Naive B cell (primary cell): ENCODE data around the gene GAREM2. TPM values are rescaled to one million over a fixed set of nuclear protein-coding genes. Genes with fewer than 3 reads are reported as not detected.

Experiments used
- ATAC-seq, 2 donors: fragments of 150-1000 bp; cut with Tn5 transposase; 2 replicates each; pipeline ENCODE4 v1.10.0; 2021; ENCODE audit warnings: low read depth in 2 of 2, mild to moderate bottlenecking in 2 of 2, moderate library complexity in 2 of 2
- DNase-seq: peaks from one replicate; pipeline ENCODE4 v3.0.0; 2022
- H3K27ac Mint-ChIP-seq, 6 donors: one replicate each; pipeline ENCODE4 v1.8.0; 2020 to 2022; ENCODE audit warnings: mild to moderate bottlenecking in 6 of 6, mixed read lengths in 6 of 6, moderate library complexity in 5 of 6, inconsistent platforms in 2 of 6
- H3K27me3 Mint-ChIP-seq, 3 donors: one replicate each; pipeline ENCODE4 v1.8.0; 2021 to 2022; ENCODE audit warnings: mixed read lengths in 3 of 3, mild to moderate bottlenecking in 1 of 3
- H3K36me3 Mint-ChIP-seq, 2 donors: one replicate each; pipeline ENCODE4 v1.8.0; 2020 to 2022; ENCODE audit warnings: mixed read lengths in 2 of 2, inconsistent platforms in 1 of 2, mild to moderate bottlenecking in 1 of 2
- H3K4me1 Mint-ChIP-seq, 3 donors: one replicate each; pipeline ENCODE4 v1.8.0; 2020 to 2022; ENCODE audit warnings: mixed read lengths in 3 of 3, inconsistent platforms in 1 of 3, mild to moderate bottlenecking in 1 of 3, moderate library complexity in 1 of 3
- H3K4me3 Mint-ChIP-seq, 8 donors: one replicate each; pipeline ENCODE4 v1.8.0; 2020 to 2022; ENCODE audit warnings: mild to moderate bottlenecking in 8 of 8, mixed read lengths in 8 of 8, moderate library complexity in 8 of 8, inconsistent platforms in 2 of 8
- H3K9me3 Mint-ChIP-seq, 7 donors: one replicate each; pipeline ENCODE4 v1.8.0; 2020 to 2022; ENCODE audit warnings: mixed read lengths in 7 of 7, mild to moderate bottlenecking in 5 of 7, inconsistent platforms in 2 of 7, moderate library complexity in 1 of 7
- polyA plus RNA-seq, 6 donors: library from polyadenylated mRNA; unstranded; fragments of 300-500 nt; fragmentation: Illumina TruSeq; gene quantifications; one replicate each; pipeline ENCODE4 v1.2.3, GENCODE V29; 2021; ENCODE audit warnings: low read depth in 6 of 6

GAREM2 gene
- polyA plus RNA-seq, 6 donors from 2014 or later: 0.29 to 2.1 (median 0.79) TPM; not detected in 2

DNA sequence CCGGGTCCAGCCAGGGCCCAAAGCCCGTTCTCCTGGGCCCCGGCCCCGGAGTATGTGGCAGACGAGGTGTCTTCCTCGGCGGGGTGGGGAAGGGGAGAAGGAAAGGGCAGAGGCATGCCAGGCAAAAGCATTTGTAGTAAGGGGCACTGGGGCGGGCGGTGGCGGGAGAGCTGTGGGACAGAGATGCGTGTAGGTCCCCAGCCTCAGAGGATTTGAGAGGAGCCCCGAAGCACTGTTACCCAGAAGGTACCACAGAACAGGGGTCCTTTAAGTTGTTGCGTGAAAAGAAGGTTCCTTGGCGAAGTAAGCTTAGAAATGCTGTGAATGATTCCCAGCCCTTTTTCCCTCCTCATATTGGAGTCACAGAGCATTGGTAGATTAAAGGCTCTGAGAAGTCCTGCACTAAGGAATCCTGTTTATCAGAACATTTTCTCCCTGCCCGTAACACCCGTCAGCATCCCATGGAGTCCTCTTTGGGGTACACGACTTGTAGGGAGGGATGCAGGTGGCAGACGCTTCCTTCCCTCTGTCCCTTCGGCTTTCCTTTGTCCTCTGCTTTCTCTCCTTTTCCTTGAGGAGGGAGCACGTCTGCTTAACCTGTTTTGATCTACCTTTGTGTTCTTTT, 12.5 kb downstream of the GAREM2 start:
- Mint-ChIP-seq H3K36me3 (peaks cover 0 to 8% of the 10 kb centered on the region in 2 donors), H3K4me3 (peak overlapping the region; percentile 52 to 92 (median 80)), H3K27ac (peak overlapping the region in 2 of 6 donors; percentile 20 to 54), H3K27me3 (peaks cover 9 to 28% (median 20%) of the 10 kb centered on the region in 3 donors), H3K4me1 (peaks cover 4 to 11% (median 5%) of the 10 kb centered on the region in 3 donors), H3K9me3 (no peaks in the 10 kb centered on the region)
- ATAC-seq: no peak
- no peak for DNase-seq

DNA sequence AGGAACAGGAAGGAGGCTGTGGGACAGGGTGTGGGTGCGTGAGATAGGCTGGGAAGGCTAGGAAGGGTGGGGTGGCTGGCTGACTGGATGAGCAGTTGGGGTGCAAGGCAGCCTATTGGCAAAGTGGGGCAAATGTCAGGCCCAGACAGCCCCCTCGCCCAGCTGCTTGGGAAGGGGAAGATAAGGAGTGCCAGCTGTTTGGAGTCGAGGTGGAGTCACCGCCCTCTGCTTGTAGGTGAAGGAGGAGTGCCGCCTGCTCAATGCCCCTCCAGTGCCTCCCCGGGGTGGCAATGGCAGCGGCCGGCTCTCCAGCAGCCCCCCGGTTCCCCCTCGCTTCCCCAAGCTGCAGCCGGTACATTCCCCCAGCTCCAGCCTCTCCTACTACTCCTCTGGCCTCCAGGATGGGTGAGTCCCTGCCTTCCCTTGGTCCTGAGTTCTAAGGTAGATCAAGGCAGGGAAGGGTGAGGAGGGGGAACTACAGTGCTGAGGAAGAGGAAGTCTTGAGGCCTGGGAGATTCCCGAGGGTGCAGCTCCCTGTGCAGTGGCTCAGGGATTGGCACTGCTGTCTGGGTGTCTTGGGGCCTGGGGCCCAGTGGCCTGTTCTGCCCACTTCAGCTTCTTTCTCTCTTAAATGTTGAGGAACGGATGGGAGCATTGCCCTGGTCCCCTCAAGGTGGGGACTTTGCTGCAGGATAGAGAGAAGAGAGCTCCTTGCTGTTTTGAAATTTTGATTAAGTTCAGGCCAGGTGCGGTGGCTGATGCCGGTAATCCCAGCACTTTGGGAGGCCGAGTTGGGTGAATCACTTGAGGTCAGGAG, 13.3 kb downstream of the GAREM2 start:
- H3K27ac Mint-ChIP-seq: no peak overlapping the region
- peaks cover 2 to 20% (median 12%) of the 10 kb centered on the region in 3 donors for H3K27me3 Mint-ChIP-seq
- no peak for DNase-seq
- ATAC-seq: no peak
- H3K36me3 Mint-ChIP-seq: peaks cover 0 to 5% of the 10 kb centered on the region in 2 donors
- H3K9me3 Mint-ChIP-seq: no peaks in the 10 kb centered on the region
- peak overlapping the region; percentile 52 to 92 (median 80) for H3K4me3 Mint-ChIP-seq
- H3K4me1 Mint-ChIP-seq: peaks cover 4 to 11% (median 5%) of the 10 kb centered on the region in 3 donors

DNA sequence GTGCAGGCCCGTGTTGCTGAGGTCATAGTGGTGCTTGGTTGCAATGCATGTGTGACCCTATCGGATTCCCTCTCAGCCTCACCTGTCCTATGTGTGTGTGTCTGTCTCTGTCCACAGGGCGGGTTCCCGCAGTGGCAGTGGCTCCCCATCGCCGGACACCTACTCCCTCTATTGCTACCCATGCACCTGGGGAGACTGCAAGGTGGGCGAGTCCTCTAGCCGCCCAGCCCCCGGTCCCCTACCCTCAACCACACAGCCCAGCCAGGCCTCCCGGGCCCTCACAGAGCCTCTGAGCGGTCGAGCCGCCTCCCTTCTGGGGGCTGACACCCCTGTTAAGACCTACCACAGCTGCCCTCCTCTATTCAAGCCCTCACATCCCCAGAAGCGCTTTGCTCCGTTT, 14.2 kb downstream of the GAREM2 start:
- ATAC-seq: no peak
- Mint-ChIP-seq H3K4me3 (peak overlapping the region in 4 of 8 donors; percentile 32 to 66 (median 62)), H3K27me3 (peaks cover 0 to 13% (median 9%) of the 10 kb centered on the region in 3 donors), H3K4me1 (peaks cover 4 to 11% (median 5%) of the 10 kb centered on the region in 3 donors), H3K9me3 (no peaks in the 10 kb centered on the region), H3K36me3 (peaks cover 0 to 8% of the 10 kb centered on the region in 2 donors), H3K27ac (no peak overlapping the region)
- no peak for DNase-seq

DNA sequence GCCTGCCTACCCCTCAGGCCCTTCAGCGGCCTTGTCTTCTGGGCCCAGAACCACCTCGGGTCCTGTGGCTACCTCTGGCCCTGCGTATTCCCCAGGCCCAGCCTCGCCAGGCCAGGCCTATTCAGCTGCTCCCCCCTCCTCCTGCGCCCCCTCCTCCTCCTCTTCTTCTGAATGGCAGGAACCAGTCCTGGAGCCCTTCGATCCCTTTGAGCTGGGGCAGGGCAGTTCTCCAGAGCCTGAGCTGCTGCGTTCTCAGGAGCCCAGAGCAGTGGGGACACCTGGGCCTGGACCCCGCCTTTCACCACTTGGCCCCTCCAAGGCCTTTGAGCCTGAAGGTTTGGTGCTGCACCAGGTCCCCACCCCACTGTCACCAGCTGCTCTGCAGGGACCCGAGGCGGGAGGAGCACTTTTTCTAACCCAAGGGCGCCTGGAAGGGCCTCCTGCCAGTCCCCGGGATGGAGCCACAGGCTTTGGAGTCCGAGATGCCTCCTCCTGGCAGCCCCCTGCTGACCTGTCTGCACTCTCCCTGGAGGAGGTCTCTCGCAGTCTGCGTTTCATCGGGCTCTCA, 14.7 kb downstream of the GAREM2 start:
- Mint-ChIP-seq H3K27ac (no peak overlapping the region), H3K4me3 (peak overlapping the region in 2 of 8 donors; percentile 32 to 63), H3K4me1 (peaks cover 4 to 11% (median 5%) of the 10 kb centered on the region in 3 donors), H3K36me3 (peaks cover 0 to 8% of the 10 kb centered on the region in 2 donors), H3K27me3 (peaks cover 0 to 11% (median 9%) of the 10 kb centered on the region in 3 donors), H3K9me3 (no peaks in the 10 kb centered on the region)
- DNase-seq: no peak
- no peak for ATAC-seq

DNA sequence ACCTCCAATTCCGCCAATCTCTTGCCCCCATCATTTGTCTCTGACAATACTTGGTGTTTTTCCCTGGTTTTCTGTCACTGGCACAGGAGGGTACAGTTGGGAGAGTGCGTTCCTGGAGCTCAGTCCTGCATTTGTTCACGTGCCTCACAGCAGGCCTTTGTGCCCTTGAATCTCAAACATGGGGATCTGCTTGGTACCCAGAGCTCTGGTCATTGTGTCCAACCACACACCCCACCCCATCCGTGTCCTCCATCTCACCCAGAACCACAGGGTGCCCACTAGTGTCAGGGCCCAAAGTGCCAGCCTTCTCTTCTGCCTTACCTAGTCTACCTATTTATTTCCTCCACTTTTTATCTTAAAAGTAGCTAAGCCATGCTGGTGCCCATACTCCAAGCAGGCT, 16.2 kb downstream of the GAREM2 start:
- Mint-ChIP-seq H3K9me3 (no peaks in the 10 kb centered on the region), H3K4me1 (peaks cover 4 to 11% (median 5%) of the 10 kb centered on the region in 3 donors), H3K27ac (peak overlapping the region in 1 of 6 donors; percentile 71), H3K36me3 (peaks cover under 1 to 13% of the 10 kb centered on the region in 2 donors), H3K27me3 (peaks cover 0 to 11% (median 9%) of the 10 kb centered on the region in 3 donors), H3K4me3 (no peak overlapping the region)
- DNase-seq (no peak), ATAC-seq (no peak)

DNA sequence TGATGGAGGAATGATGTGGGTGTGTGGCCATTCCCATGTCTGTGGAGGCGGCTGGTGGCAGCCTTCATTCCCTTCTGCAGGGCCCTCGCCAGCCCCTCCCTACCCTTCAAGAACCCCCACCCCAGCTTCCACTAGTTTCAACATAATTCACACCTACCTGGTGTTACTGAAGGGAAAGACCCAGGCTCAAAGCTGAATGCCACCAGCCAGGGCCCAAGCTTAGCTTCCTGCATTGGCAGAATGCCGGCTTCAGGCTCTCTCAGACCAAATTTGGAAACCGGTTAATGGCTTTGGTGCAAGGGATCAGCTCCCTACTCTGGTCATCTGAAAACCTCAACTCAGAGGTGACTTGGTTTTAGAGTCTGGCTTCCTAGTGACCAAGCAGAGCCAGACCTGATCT, 16.9 kb downstream of the GAREM2 start:
- H3K27ac Mint-ChIP-seq: peak overlapping the region in 1 of 6 donors; percentile 71
- H3K4me1 Mint-ChIP-seq: peaks cover 4 to 11% (median 5%) of the 10 kb centered on the region in 3 donors
- DNase-seq: no peak

DNA sequence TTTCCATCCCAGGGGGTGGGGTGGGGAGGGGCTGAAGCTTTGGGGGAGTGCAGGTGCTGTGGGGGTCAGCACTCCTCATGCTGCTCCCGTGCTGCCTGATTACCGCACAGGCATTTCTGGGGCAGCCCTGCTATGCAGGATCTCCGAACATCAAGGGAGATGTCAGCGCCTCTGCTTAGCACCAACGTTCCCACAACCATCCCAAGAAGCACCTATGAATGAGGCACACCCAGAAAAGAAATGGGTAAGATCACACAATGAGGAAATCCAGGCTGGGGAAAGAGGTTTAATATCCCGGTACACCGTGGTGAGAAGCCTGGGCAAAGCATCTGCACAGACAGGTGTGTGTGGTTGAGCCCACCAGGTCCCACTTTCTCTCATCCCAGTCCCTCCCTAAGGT, 17.5 kb downstream of the GAREM2 start:
- Mint-ChIP-seq H3K4me3 (no peak overlapping the region), H3K27ac (no peak overlapping the region), H3K9me3 (no peaks in the 10 kb centered on the region), H3K36me3 (peaks cover 5 to 17% of the 10 kb centered on the region in 2 donors), H3K4me1 (peaks cover 2 to 6% (median 5%) of the 10 kb centered on the region in 3 donors), H3K27me3 (peaks cover 0 to 9% (median 8%) of the 10 kb centered on the region in 3 donors)
- no peak for DNase-seq
- no peak for ATAC-seq

More for the DNA sequence above, 16.9 kb downstream of the GAREM2 start:
- Mint-ChIP-seq H3K36me3 (peaks cover 5 to 17% of the 10 kb centered on the region in 2 donors), H3K9me3 (no peaks in the 10 kb centered on the region), H3K27me3 (peaks cover 0 to 11% (median 9%) of the 10 kb centered on the region in 3 donors), H3K4me3 (peak overlapping the region in 1 of 8 donors; percentile 21)
- no peak for ATAC-seq

DNA sequence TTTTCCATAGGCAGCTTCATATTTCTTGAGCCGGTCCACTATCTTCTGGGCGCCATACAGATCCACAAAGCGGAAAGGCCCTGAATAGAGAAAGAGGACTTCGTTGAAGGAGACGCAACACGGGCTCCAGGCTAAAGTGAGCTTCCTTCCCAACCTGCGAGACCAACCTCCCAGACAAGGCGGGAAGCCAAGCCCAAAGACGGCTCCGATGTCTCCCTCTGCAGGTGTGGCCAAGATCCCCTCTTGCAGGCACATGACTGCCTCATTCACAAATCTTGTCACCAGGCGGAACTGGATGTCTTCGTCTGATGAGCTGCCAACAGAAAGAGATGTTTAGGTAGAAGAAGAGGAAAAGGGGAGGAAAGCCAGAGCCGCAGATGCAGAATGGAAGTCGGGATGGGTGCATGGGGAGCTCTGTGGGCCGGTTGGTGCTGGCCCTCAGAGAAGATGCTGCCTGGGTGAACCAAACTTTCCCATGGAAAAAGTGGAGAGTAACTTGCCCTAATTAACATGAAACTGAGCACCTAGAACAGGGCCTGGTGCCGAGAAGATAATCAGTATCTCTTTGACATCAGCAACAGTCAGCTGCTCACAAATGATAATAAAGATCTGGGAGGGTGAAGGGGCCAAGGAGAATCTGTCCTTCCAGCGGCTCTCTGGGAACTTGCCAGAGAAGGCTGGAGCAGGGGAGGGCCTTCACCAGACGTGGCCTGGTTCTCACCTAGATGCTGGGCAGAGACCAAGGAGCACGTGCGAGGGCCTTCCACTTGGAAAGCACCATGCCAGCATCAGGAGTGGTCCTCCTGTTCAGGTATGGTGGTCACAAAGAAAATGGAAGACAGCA, 18.6 kb downstream of the GAREM2 start:
- DNase-seq: no peak
- no peak for ATAC-seq
- no peaks in the 10 kb centered on the region for H3K9me3 Mint-ChIP-seq
- H3K27me3 Mint-ChIP-seq: no peaks in the 10 kb centered on the region
- H3K36me3 Mint-ChIP-seq: peaks cover 10 to 17% of the 10 kb centered on the region in 2 donors
- H3K4me1 Mint-ChIP-seq: peaks cover 2 to 7% (median 4%) of the 10 kb centered on the region in 3 donors
- H3K27ac Mint-ChIP-seq: peak overlapping the region in 2 of 6 donors; percentile 42 to 60
- no peak overlapping the region for H3K4me3 Mint-ChIP-seq

DNA sequence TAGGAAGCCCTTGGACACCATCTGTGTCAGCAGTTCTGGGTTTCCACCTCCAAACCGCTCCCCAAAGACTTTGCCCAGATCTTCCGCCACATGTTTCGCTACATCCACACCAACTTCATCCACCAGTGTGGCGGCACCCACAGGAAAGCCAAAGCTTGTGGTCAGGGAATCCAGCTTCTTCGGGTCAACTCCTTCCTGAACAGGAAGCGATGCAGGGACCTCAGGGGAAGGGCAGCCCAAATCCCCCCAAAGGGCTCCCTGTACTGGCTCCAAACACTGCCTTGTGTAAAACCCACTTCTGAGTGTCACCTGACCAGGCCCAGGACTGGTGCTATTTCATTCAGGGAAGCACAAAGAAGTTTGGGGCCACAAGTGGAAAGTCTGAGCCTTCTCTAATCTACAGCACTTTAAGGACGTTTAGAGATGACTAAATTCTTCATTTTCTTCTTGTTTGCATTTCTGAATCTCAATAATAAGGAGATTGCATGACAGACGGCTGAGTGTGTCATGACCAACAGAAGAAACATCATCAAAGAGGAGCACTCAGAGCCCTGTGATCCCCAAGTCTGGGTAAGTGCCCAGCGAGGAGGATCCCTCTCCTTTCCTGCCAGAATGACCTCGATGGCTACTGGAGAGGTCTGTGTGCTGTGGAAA, 20.8 kb downstream of the GAREM2 start:
- H3K4me1 Mint-ChIP-seq: peaks cover 13 to 22% (median 15%) of the 10 kb centered on the region in 3 donors
- peaks cover 0 to 18% (median 11%) of the 10 kb centered on the region in 7 donors for H3K9me3 Mint-ChIP-seq
- H3K4me3 Mint-ChIP-seq: no peak overlapping the region
- ATAC-seq: no peak
- peaks cover 28 to 36% of the 10 kb centered on the region in 2 donors for H3K36me3 Mint-ChIP-seq
- DNase-seq: no peak
- H3K27ac Mint-ChIP-seq: peak overlapping the region in 2 of 6 donors; percentile 37 to 54
- no peaks in the 10 kb centered on the region for H3K27me3 Mint-ChIP-seq

DNA sequence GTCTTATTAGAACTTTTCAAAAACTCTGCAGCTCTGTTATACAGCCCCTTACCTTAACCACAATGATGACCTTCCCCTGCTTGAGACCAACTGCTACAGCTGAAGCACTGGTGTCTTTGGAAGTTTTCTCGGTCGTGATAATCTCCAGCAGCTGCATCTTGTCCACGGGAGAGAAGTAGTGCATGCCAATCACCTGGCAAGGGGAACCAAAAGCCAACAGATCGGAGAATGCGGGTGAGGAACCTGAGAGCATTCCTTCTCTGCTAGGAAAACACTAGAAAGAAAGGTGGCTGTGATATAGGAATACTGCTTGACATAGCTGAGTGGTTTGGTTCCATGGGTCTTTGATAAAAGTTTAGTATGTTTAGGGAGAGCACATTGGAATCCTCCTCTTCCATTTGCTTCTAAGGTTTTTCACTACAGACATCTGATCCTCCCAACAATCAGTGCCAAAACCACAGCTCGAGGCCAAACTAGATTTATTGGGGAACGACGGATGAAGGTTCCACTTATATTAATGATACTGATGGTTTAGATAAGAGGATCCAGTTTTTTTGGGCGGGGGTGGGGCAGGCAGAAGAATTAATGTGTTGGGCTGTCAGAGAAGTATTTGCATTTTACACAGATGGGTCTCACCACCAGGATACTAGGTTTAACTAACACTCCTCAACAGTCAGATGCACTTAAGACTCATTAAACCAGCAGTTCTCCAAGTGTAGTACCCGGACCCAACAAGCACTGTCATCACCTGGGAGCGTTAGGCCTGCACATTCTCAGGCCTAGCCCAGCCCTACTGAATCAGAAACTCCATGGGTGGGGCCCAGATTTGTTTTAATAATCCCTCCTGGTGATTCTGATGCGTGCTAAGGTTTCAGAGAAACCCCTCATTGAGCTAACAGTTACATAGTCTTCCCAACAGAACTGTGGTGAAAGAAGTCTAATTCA, 22.4 kb downstream of the GAREM2 start:
- no peak for ATAC-seq
- no peak overlapping the region for H3K27ac Mint-ChIP-seq
- H3K27me3 Mint-ChIP-seq: no peaks in the 10 kb centered on the region
- no peak overlapping the region for H3K4me3 Mint-ChIP-seq
- peaks cover 0 to 20% (median 11%) of the 10 kb centered on the region in 7 donors for H3K9me3 Mint-ChIP-seq
- peaks cover 13 to 22% (median 15%) of the 10 kb centered on the region in 3 donors for H3K4me1 Mint-ChIP-seq
- no peak for DNase-seq
- H3K36me3 Mint-ChIP-seq: peaks cover 39 to 45% of the 10 kb centered on the region in 2 donors

DNA sequence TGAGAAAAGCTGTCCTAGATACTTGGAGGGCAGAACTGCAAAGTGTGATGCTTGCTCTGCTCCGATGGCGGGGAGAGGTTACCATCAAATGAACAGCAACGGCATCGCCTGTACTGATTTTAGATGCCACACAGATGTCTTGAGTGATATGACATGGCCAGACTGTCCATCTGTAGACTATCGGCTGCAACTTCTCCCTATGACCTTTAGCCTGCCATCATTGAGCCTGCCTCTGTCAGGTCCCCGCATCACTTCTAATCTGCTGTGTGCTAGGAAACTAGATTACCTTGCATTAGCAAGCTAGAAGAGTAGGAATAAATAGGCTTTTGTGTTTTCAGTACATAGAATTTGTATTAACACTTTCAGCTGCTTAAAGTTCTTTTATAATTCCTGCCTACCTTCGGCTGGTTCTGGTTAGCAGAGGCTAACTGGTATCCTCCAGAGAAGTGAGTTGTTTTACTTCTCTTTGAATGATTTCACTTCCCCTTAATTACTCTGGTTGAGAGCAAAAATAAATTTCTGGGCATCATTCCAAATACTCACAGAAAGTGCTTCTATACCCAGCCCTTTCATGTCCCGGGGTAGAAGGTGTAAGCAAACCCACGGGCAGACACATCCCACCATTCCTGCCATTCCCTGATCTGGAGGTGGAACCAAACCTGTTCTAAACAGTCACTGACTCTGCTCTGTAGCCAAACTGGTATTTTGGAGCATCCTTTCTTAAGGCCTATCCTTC, 24.0 kb downstream of the GAREM2 start:
- H3K27me3 Mint-ChIP-seq: no peaks in the 10 kb centered on the region

More for the DNA sequence above, 24.0 kb downstream of the GAREM2 start:
- DNase-seq (peak; percentile 55), ATAC-seq (peak; percentile 98 to 99)
- H3K9me3 Mint-ChIP-seq: peaks cover 0 to 20% (median 11%) of the 10 kb centered on the region in 7 donors
- peaks cover 50% of the 10 kb centered on the region in 2 donors for H3K36me3 Mint-ChIP-seq
- peaks cover 13 to 22% (median 15%) of the 10 kb centered on the region in 3 donors for H3K4me1 Mint-ChIP-seq
- H3K4me3 Mint-ChIP-seq: peak overlapping the region in 4 of 8 donors; percentile 1 to 65 (median 30)
- peak overlapping the region in 2 of 6 donors; percentile 24 to 47 for H3K27ac Mint-ChIP-seq
